ENCODE results near the gene KIF20B. TPM values are rescaled to one million over a fixed set of nuclear protein-coding genes. Genes with fewer than 3 reads are reported as not detected.

Gene KIF20B
- total and polyA plus RNA-seq, 10 donors: 2.4 to 14.6 (median 8.6) TPM

GRCh38 chr10:89799573-89799972, 98.2 kb downstream of the KIF20B start:
- H3K9me3 ChIP-seq: no peaks in the 10 kb centered on the region
- H3K27ac ChIP-seq: no peak overlapping the region
- no peak overlapping the region for H3K4me3 ChIP-seq
- H3K36me3 ChIP-seq: no peaks in the 10 kb centered on the region
- H3K4me1 ChIP-seq: no peaks in the 10 kb centered on the region
- intact Hi-C loops (cut with DNase I; ENCODE audit: low total_unique reads): loop anchor here (10.0 kb wide), 1 partner anchor 1065 kb away; no protein-coding TSS in a partner anchor
- TF ChIP-seq POLR2AphosphoS5 (IDR thresholded peaks at IDR 0.05): no peak
- TF ChIP-seq CTCF (IDR thresholded peaks at IDR 0.05 in 8 of 11, conservative IDR thresholded peaks at IDR 0.05 in 3 of 11): no peak
- TF ChIP-seq POLR2A (IDR thresholded peaks at IDR 0.05): no peak
- no peaks in the 10 kb centered on the region for H3K27me3 ChIP-seq (replicated peaks in 1 of 7)
- DNase-seq: no peak
- WGBS, 5 donors: 75 to 85% (median 84%) methylated on average over 2 of the region's 2 CpGs

- no peak for DNase-seq
- TF ChIP-seq POLR2A (IDR thresholded peaks at IDR 0.05) (no peak), POLR2AphosphoS5 (IDR thresholded peaks at IDR 0.05) (no peak), CTCF (IDR thresholded peaks at IDR 0.05 in 8 of 11, conservative IDR thresholded peaks at IDR 0.05 in 3 of 11) (no peak)
- Histone ChIP-seq H3K27ac (no peak overlapping the region), H3K27me3 (replicated peaks in 1 of 7) (no peaks in the 10 kb centered on the region), H3K9me3 (no peaks in the 10 kb centered on the region), H3K36me3 (no peaks in the 10 kb centered on the region), H3K4me1 (no peaks in the 10 kb centered on the region), H3K4me3 (no peak overlapping the region)
- intact Hi-C loops (cut with DNase I; ENCODE audit: low total_unique reads): no loop called here
- 58 to 65% (median 63%) methylated on average over 2 of the region's 2 CpGs for WGBS, 5 donors
Observed at GRCh38 chr10:89805599-89806013, 104.2 kb downstream of the KIF20B start.

- DNase-seq: no peak
- H3K36me3 ChIP-seq: no peaks in the 10 kb centered on the region
- intact Hi-C loops (cut with DNase I; ENCODE audit: low total_unique reads): no loop called here
- H3K27me3 ChIP-seq (replicated peaks in 1 of 7): no peaks in the 10 kb centered on the region
- H3K9me3 ChIP-seq: no peaks in the 10 kb centered on the region
- no peak overlapping the region for H3K4me3 ChIP-seq
- TF ChIP-seq POLR2AphosphoS5 (IDR thresholded peaks at IDR 0.05) (no peak), CTCF (IDR thresholded peaks at IDR 0.05 in 8 of 11, conservative IDR thresholded peaks at IDR 0.05 in 3 of 11) (no peak), POLR2A (IDR thresholded peaks at IDR 0.05) (no peak)
- no peak overlapping the region for H3K27ac ChIP-seq
- no peaks in the 10 kb centered on the region for H3K4me1 ChIP-seq
- 41 to 63% (median 46%) methylated on average over 2 of the region's 2 CpGs for WGBS, 5 donors
Observed at GRCh38 chr10:89808842-89809241, 107.5 kb downstream of the KIF20B start.

GRCh38 chr10:89809766-89810165, 108.4 kb downstream of the KIF20B start:
- Histone ChIP-seq H3K27me3 (replicated peaks in 1 of 7) (no peaks in the 10 kb centered on the region), H3K36me3 (no peaks in the 10 kb centered on the region), H3K4me3 (no peak overlapping the region), H3K4me1 (no peaks in the 10 kb centered on the region), H3K9me3 (no peaks in the 10 kb centered on the region), H3K27ac (no peak overlapping the region)
- intact Hi-C loops (cut with DNase I; ENCODE audit: low total_unique reads): no loop called here
- DNase-seq: no peak
- WGBS, 5 donors: 70 to 91% (median 84%) methylated on average over 4 of the region's 4 CpGs
- no peak for TF ChIP-seq CTCF (IDR thresholded peaks at IDR 0.05 in 8 of 11, conservative IDR thresholded peaks at IDR 0.05 in 3 of 11)
- no peak for TF ChIP-seq POLR2AphosphoS5 (IDR thresholded peaks at IDR 0.05)
- TF ChIP-seq POLR2A (IDR thresholded peaks at IDR 0.05): no peak

Measured in spleen (tissue), 11 donors.